Fibroblast of villous mesenchyme (primary cell): ENCODE measurements around the gene ACTRT2. TPM values are rescaled to one million over a fixed set of nuclear protein-coding genes. Genes with fewer than 3 reads are reported as not detected.

Experiments
- DNase-seq: peaks from one replicate; pipeline ENCODE4 v3.0.0-alpha.2; 2010; ENCODE audit warnings: low read depth
- H3K4me3 ChIP-seq: 2 replicates; pipeline ENCODE4 v1.5.1; 2011; ENCODE audit warnings: low read depth, mild to moderate bottlenecking, low read length
- CTCF ChIP-seq: IDR thresholded peaks from 2 replicates; pipeline ENCODE4 v1.5.1; 2012; ENCODE audit warnings: low read depth, mild to moderate bottlenecking, low read length; ENCODE audit not compliant: insufficient read depth
- total RNA-seq: library from RNA; depleted of rRNA; stranded (reverse); fragments of >200 nt; gene quantifications from 2 replicates; pipeline ENCODE4 v1.2.3, GENCODE V29; 2012

The ACTRT2 gene
- total RNA-seq, 1 donor = not detected

GRCh38 chr1:3003941-3004270 lies 17.4 kb upstream of the ACTRT2 start:
- no peak overlapping the region for H3K4me3 ChIP-seq
- no peak for TF ChIP-seq CTCF
- DNase-seq = no peak

- no peak overlapping the region for H3K4me3 ChIP-seq
- no peak for DNase-seq
- no peak for TF ChIP-seq CTCF
These were observed 16.7 kb upstream of the ACTRT2 start for GRCh38 chr1:3004285-3005205.

- TF ChIP-seq CTCF = no peak
- DNase-seq = no peak
- H3K4me3 ChIP-seq = no peak overlapping the region
These were observed 15.5 kb upstream of the ACTRT2 start for GRCh38 chr1:3005771-3006170.

- no peak for DNase-seq
- no peak for TF ChIP-seq CTCF
- H3K4me3 ChIP-seq = no peak overlapping the region
These were observed 13.7 kb upstream of the ACTRT2 start for GRCh38 chr1:3007298-3008147.

GRCh38 chr1:3009021-3009420 lies 12.2 kb upstream of the ACTRT2 start:
- DNase-seq = no peak
- H3K4me3 ChIP-seq = no peak overlapping the region
- no peak for TF ChIP-seq CTCF

- no peak for DNase-seq
- H3K4me3 ChIP-seq = no peak overlapping the region
- no peak for TF ChIP-seq CTCF
These were observed 11.7 kb upstream of the ACTRT2 start for GRCh38 chr1:3009556-3009955.
